H1 (cell line): ENCODE measurements around the gene FBN1. TPM values are rescaled to one million over a fixed set of nuclear protein-coding genes. Genes with fewer than 3 reads are reported as not detected.

ENCODE experiments used
- CTCF ChIA-PET: fragments of 300-600 bp; sonication (Branson Sonifier 250); formaldehyde crosslinking; loops from one replicate; lab custom pipeline; 2021; ENCODE audit not compliant: partially characterized antibody; lab: Charles Lee
- POLR2A ChIA-PET: fragments of 300-600 bp; sonication (Branson Sonifier 250); formaldehyde crosslinking; loops from one replicate; lab custom pipeline; 2021; ENCODE audit warnings: inconsistent platforms; ENCODE audit not compliant: partially characterized antibody; lab: Charles Lee
- DNase-seq, 2 experiments: peaks; one replicate each; pipeline versions ENCODE4 v3.0.0 to v3.0.0-alpha.2; 2010 to 2022; ENCODE audit warnings: low spot score in 2 of 2, low read depth in 1 of 2, mixed read lengths in 1 of 2
- FAIRE-seq: peaks from 2 replicates; lab custom pipeline; 2011; peaks lifted over from hg19 to GRCh38; lab: Jason Lieb, UNC
- H2AFZ ChIP-seq: 2 replicates; pipeline ENCODE4 v1.8.1; 2012; ENCODE audit warnings: low read length, inconsistent platforms
- H2AK5ac ChIP-seq: 2 replicates; pipeline ENCODE4 v1.6.1; 2013; ENCODE audit warnings: low read depth, low read length
- H2BK120ac ChIP-seq: replicated peaks from 2 replicates; pipeline ENCODE3; 2013; ENCODE audit warnings: low read depth, low read length, inconsistent platforms
- H2BK12ac ChIP-seq: 2 replicates; pipeline ENCODE4 v1.6.1; 2013; ENCODE audit warnings: low read depth, low read length
- H2BK15ac ChIP-seq: 2 replicates; pipeline ENCODE4 v1.6.1; 2013; ENCODE audit warnings: low read length
- H2BK20ac ChIP-seq: 2 replicates; pipeline ENCODE4 v1.6.1; 2013; ENCODE audit warnings: low read length
- H2BK5ac ChIP-seq: 2 replicates; pipeline ENCODE4 v1.6.1; 2013; ENCODE audit warnings: low read depth, low read length
- H3K14ac ChIP-seq: 2 replicates; pipeline ENCODE4 v1.6.1; 2013; ENCODE audit warnings: inconsistent platforms; ENCODE audit not compliant: insufficient read length
- H3K18ac ChIP-seq: 2 replicates; pipeline ENCODE4 v1.6.1; 2013; ENCODE audit warnings: low read length; ENCODE audit errors: extremely low read depth
- H3K23ac ChIP-seq: 2 replicates; pipeline ENCODE4 v1.6.1; 2013; ENCODE audit warnings: inconsistent platforms; ENCODE audit not compliant: insufficient read length
- H3K23me2 ChIP-seq: 2 replicates; pipeline ENCODE4 v1.6.1; 2013; ENCODE audit warnings: low read depth, low read length
- H3K27ac ChIP-seq: 2 replicates; pipeline ENCODE4 v1.6.1; 2011; ENCODE audit warnings: low read depth, low read length, inconsistent platforms
- H3K27me3 ChIP-seq, 4 experiments: replicated peaks in 1 of 4; 1 replicate in 1 of 4; 2 replicates in 3 of 4; pipeline versions ENCODE4 v1.6.1 to v1.8.1; 2011 to 2013; ENCODE audit warnings: low read length in 3 of 4, mild to moderate bottlenecking in 3 of 4, inconsistent platforms in 2 of 4, mixed read lengths in 2 of 4, moderate library complexity in 1 of 4; ENCODE audit not compliant: control insufficient read depth in 3 of 4, insufficient read depth in 3 of 4; ENCODE audit errors: extremely low read depth in 1 of 4
- H3K36me3 ChIP-seq, 4 experiments: 2 replicates each; pipeline versions ENCODE4 v1.6.1 to v1.8.1; 2011 to 2013; ENCODE audit warnings: mild to moderate bottlenecking in 4 of 4, low read length in 3 of 4, moderate library complexity in 2 of 4, control low read depth in 1 of 4, inconsistent platforms in 1 of 4; ENCODE audit not compliant: insufficient read depth in 4 of 4, control insufficient read depth in 2 of 4
- H3K4ac ChIP-seq: replicated peaks from 2 replicates; pipeline ENCODE3; 2013; ENCODE audit warnings: low read length, low read depth, mixed read lengths, inconsistent platforms; ENCODE audit not compliant: insufficient read length
- H3K4me1 ChIP-seq, 4 experiments: replicated peaks in 1 of 4; 1 replicate in 1 of 4; 2 replicates in 3 of 4; pipeline versions ENCODE4 v1.6.1 to v1.8.1; 2011 to 2013; ENCODE audit warnings: low read length in 3 of 4, inconsistent platforms in 2 of 4, mixed read lengths in 1 of 4; ENCODE audit not compliant: insufficient read depth in 4 of 4, control insufficient read depth in 3 of 4
- H3K4me2 ChIP-seq, 2 experiments: 2 replicates each; pipeline versions ENCODE4 v1.6.1 to v1.8.1; 2011 to 2013; ENCODE audit warnings: low read depth in 2 of 2, low read length in 2 of 2, control low read depth in 1 of 2, inconsistent platforms in 1 of 2, mild to moderate bottlenecking in 1 of 2; ENCODE audit not compliant: insufficient read depth in 1 of 2
- H3K4me3 ChIP-seq, 4 experiments: fragments of 200-600, 300-600 bp in 1 of 4; sonication (generic), shearing (Covaris generic), sonication (Bioruptor Twin) in 1 of 4; 2 replicates each; pipeline versions ENCODE4 v1.5.1 to v1.8.1; 2011 to 2016; ENCODE audit warnings: low read length in 4 of 4, low read depth in 3 of 4, control low read depth in 2 of 4, inconsistent platforms in 2 of 4, mild to moderate bottlenecking in 2 of 4, mixed read lengths in 1 of 4, moderate library complexity in 1 of 4; ENCODE audit not compliant: insufficient read depth in 2 of 4; ENCODE audit errors: extremely low read depth in 1 of 4
- H3K56ac ChIP-seq: replicated peaks from 2 replicates; pipeline ENCODE3; 2013; ENCODE audit warnings: low read depth, mild to moderate bottlenecking, mixed read lengths, low read length, inconsistent platforms; ENCODE audit not compliant: insufficient read length
- H3K79me1 ChIP-seq: 2 replicates; pipeline ENCODE4 v1.6.1; 2013; ENCODE audit warnings: low read depth, low read length, control low read depth
- H3K79me2 ChIP-seq, 2 experiments: 2 replicates each; pipeline versions ENCODE4 v1.6.1 to v1.8.1; 2012 to 2013; ENCODE audit warnings: low read length in 2 of 2, mild to moderate bottlenecking in 2 of 2, inconsistent platforms in 1 of 2; ENCODE audit not compliant: insufficient read depth in 2 of 2, control insufficient read depth in 1 of 2
- H3K9ac ChIP-seq, 4 experiments: replicated peaks in 1 of 4; 1 replicate in 1 of 4; 2 replicates in 3 of 4; pipeline versions ENCODE4 v1.6.1 to v1.8.1; 2011 to 2013; ENCODE audit warnings: low read depth in 3 of 4, low read length in 3 of 4, control low read depth in 2 of 4, mild to moderate bottlenecking in 2 of 4, moderate library complexity in 2 of 4, inconsistent platforms in 1 of 4; ENCODE audit errors: extremely low read depth in 1 of 4
- H3K9me3 ChIP-seq, 2 experiments: 2 replicates each; pipeline versions ENCODE4 v1.6.1 to v1.8.1; 2012 to 2013; ENCODE audit warnings: mild to moderate bottlenecking in 2 of 2, moderate library complexity in 2 of 2, control low read depth in 1 of 2, inconsistent platforms in 1 of 2, low read depth in 1 of 2, low read length in 1 of 2, mixed read lengths in 1 of 2; ENCODE audit not compliant: insufficient read depth in 2 of 2
- H4K20me1 ChIP-seq, 2 experiments: replicated peaks in 1 of 2; 2 replicates each; pipeline versions ENCODE3 to v1.8.1; 2011 to 2013; ENCODE audit warnings: inconsistent platforms in 2 of 2, low read length in 2 of 2, mild to moderate bottlenecking in 1 of 2; ENCODE audit not compliant: insufficient read depth in 2 of 2, control insufficient read depth in 1 of 2
- H4K5ac ChIP-seq: 2 replicates; pipeline ENCODE4 v1.6.1; 2013; ENCODE audit warnings: low read length, low read depth, mixed read lengths, inconsistent platforms; ENCODE audit not compliant: insufficient read length
- H4K8ac ChIP-seq: 2 replicates; pipeline ENCODE4 v1.8.0; 2013; ENCODE audit warnings: mild to moderate bottlenecking, moderate library complexity, low read length, inconsistent platforms; ENCODE audit not compliant: insufficient read depth; ENCODE audit errors: extremely low read depth
- H4K91ac ChIP-seq: replicated peaks from 2 replicates; pipeline ENCODE3; 2013; ENCODE audit warnings: low read length, mixed read lengths, inconsistent platforms; ENCODE audit not compliant: insufficient read length
- BACH1 ChIP-seq: IDR thresholded peaks from 2 replicates; pipeline ENCODE4 v1.6.1; 2012; ENCODE audit warnings: low read length, improper control_type of control experiment
- BCL11A ChIP-seq, 2 experiments: IDR thresholded peaks; one replicate each; pipeline ENCODE4 v1.6.1; 2011; ENCODE audit warnings: low read depth in 2 of 2, low read length in 2 of 2, mild to moderate bottlenecking in 2 of 2
- BRCA1 ChIP-seq: IDR thresholded peaks from 2 replicates; pipeline ENCODE4 v1.6.1; 2012; ENCODE audit warnings: low read depth, low read length, improper control_type of control experiment
- CHD1 ChIP-seq: IDR thresholded peaks from 2 replicates; pipeline ENCODE4 v1.6.1; 2012; ENCODE audit warnings: low read depth, low read length, improper control_type of control experiment
- CTBP2 ChIP-seq: IDR thresholded peaks from 2 replicates; pipeline ENCODE4 v1.7.0; 2011; ENCODE audit warnings: borderline replicate concordance, mild to moderate bottlenecking, moderate library complexity, mixed read lengths, low read length; ENCODE audit not compliant: insufficient read depth, insufficient read length
- EZH2 ChIP-seq: fragments of 200-600 bp; sonication (generic); IDR thresholded peaks from 2 replicates; pipeline ENCODE4 v1.7.1; 2012; ENCODE audit warnings: low read depth, mild to moderate bottlenecking, moderate library complexity, low read length, inconsistent platforms; ENCODE audit not compliant: severe bottlenecking
- POLR2A ChIP-seq, 2 experiments: IDR thresholded peaks; 1 replicate in 1 of 2; 2 replicates in 1 of 2; pipeline ENCODE4 v1.6.1; 2011; ENCODE audit warnings: low read depth in 2 of 2, low read length in 2 of 2, mild to moderate bottlenecking in 2 of 2; ENCODE audit errors: control extremely low read depth in 1 of 2
- SIRT6 ChIP-seq: IDR thresholded peaks from one replicate; pipeline ENCODE4 v1.7.1; 2012; ENCODE audit warnings: low read length, inconsistent platforms
- TAF7 ChIP-seq: optimal IDR thresholded peaks from 2 replicates; pipeline ENCODE3; 2011; ENCODE audit warnings: low read depth, mild to moderate bottlenecking, inconsistent platforms, low read length, moderate library complexity, borderline replicate concordance
- TBP ChIP-seq: IDR thresholded peaks from 2 replicates; pipeline ENCODE4 v1.6.1; 2011; ENCODE audit warnings: low read depth, low read length, improper control_type of control experiment
- WGBS, 2 experiments: shearing (Covaris generic) in 1 of 2; methylation state at CpG; one replicate each; pipeline versions ENCODE4 v1.1.6 to v1.1.7; 2013 to 2015; ENCODE audit warnings: low lambda C conversion rate in 2 of 2, mixed read lengths in 2 of 2, inconsistent platforms in 1 of 2, low coverage in 1 of 2, missing lambda C conversion rate in 1 of 2; ENCODE audit not compliant: insufficient replicate concordance in 2 of 2, insufficient coverage in 1 of 2, insufficient read length in 1 of 2; ENCODE audit errors: extremely low coverage in 1 of 2, missing lambda C conversion rate in 1 of 2; 5-methylcytosine and 5-hydroxymethylcytosine counted together
- polyA plus RNA-seq, 7 experiments: library from polyadenylated mRNA; depleted of rRNA in 3 of 7; stranded (reverse) in 5 of 7; unstranded in 2 of 7; fragments of >200 nt in 5 of 7; fragments of 200-250 nt in 2 of 7; gene quantifications; 1 replicate in 5 of 7; 2 replicates in 1 of 7; 4 replicates in 1 of 7; pipeline versions ENCODE4 v1.2.1 to v1.2.3, GENCODE V29; 2011 to 2013; ENCODE audit warnings: missing spikeins in 2 of 7, mixed read lengths in 2 of 7
- total RNA-seq: library from RNA; stranded (reverse); fragmentation: NEBNext Ultra II Directional; extraction: Animal tissue kit (Norgen Biotek cat#: 25700); gene quantifications from 2 replicates; pipeline ENCODE4 v1.2.1, GENCODE V29; 2021
- TF ChIP-seq, protein P1 (sequence below): IDR thresholded peaks from 2 replicates; pipeline ENCODE4 v1.6.1; 2012; ENCODE audit warnings: inconsistent platforms
- TF ChIP-seq, protein P2 (sequence below): IDR thresholded peaks from 2 replicates; pipeline ENCODE4 v1.6.1; 2011; ENCODE audit warnings: low read depth, mild to moderate bottlenecking, low read length; ENCODE audit not compliant: insufficient read depth
- TF ChIP-seq, protein P3 (sequence below): IDR thresholded peaks from 2 replicates; pipeline ENCODE4 v1.6.1; 2012; ENCODE audit warnings: inconsistent platforms

The FBN1 gene
- total and polyA plus RNA-seq, 2 of the 8 experiments (the other 6 are each of a cell fraction or from before 2014, with no cell fraction given): 3.0 to 4.0 TPM

DNA sequence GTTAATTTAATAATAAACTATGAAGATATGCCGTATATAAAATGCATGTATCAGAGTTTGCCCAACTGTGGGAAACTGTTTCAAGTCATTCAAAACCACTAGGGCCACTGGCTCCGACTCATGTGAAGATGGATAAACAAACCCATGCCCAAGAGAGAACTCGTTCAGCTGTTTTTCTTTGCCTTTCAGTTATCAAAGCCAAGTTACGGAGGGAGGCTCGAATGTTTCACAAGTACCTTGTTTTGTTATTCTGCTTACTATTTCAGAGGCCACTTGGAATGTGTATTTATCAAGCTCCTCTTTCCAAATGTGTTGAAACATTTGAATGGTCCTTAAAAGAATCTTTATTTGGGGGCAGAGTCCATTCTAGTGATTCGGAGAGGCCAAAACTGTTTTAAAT is 232.2 kb downstream of the FBN1 start:
- Histone ChIP-seq H3K4ac (no peak overlapping the region), H2BK12ac (no peak overlapping the region), H3K14ac (no peak overlapping the region), H2BK5ac (no peak overlapping the region), H3K23me2 (no peaks in the 10 kb centered on the region), H3K36me3 (no peaks in the 10 kb centered on the region), H3K79me1 (no peaks in the 10 kb centered on the region), H3K27ac (no peak overlapping the region), H4K20me1 (no peaks in the 10 kb centered on the region), H2BK15ac (no peak overlapping the region), H4K91ac (no peak overlapping the region), H3K9ac (no peak overlapping the region), H2BK20ac (no peak overlapping the region), H2AK5ac (no peak overlapping the region), H3K18ac (no peak overlapping the region), H4K5ac (no peak overlapping the region), H3K4me1 (no peaks in the 10 kb centered on the region), H2AFZ (no peak overlapping the region), H2BK120ac (no peak overlapping the region), H3K4me3 (no peak overlapping the region), H3K9me3 (no peaks in the 10 kb centered on the region), H3K79me2 (no peaks in the 10 kb centered on the region), H3K23ac (no peak overlapping the region), H3K4me2 (no peak overlapping the region), H3K56ac (no peak overlapping the region), H3K27me3 (no peaks in the 10 kb centered on the region; a peak in 1 of 7 replicates), H4K8ac (no peak overlapping the region)
- no peak for DNase-seq
- ChIA-PET POLR2A (no interaction called here), CTCF (interaction anchor here (1.2 kb wide), 1 partner anchor 55 kb away, joined by 6 read pairs; no protein-coding TSS in a partner anchor)
- no peak for TF ChIP-seq BACH1
- TF ChIP-seq POLR2A (IDR thresholded peaks at IDR 0.05; ENCODE audit: control extremely low read depth in 1 of 2, low read depth in 2 of 2, low read length in 2 of 2): no peak
- TF ChIP-seq EZH2: no peak
- no peak for TF ChIP-seq CTBP2
- TF ChIP-seq CHD1: no peak
- TF ChIP-seq, protein P1, sequence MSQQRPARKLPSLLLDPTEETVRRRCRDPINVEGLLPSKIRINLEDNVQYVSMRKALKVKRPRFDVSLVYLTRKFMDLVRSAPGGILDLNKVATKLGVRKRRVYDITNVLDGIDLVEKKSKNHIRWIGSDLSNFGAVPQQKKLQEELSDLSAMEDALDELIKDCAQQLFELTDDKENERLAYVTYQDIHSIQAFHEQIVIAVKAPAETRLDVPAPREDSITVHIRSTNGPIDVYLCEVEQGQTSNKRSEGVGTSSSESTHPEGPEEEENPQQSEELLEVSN: no peak
- TF ChIP-seq BRCA1: no peak
- TF ChIP-seq BCL11A (IDR thresholded peaks at IDR 0.05; ENCODE audit: low read depth in 2 of 2, low read length in 2 of 2): no peak
- TF ChIP-seq SIRT6: no peak
- TF ChIP-seq, protein P2, sequence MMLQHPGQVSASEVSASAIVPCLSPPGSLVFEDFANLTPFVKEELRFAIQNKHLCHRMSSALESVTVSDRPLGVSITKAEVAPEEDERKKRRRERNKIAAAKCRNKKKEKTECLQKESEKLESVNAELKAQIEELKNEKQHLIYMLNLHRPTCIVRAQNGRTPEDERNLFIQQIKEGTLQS: no peak
- no peak for TF ChIP-seq TBP
- TF ChIP-seq, protein P3, sequence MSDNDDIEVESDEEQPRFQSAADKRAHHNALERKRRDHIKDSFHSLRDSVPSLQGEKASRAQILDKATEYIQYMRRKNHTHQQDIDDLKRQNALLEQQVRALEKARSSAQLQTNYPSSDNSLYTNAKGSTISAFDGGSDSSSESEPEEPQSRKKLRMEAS: no peak
- no peak for TF ChIP-seq TAF7
- FAIRE-seq: no peak
- 94% methylated on average over 6 of the region's 6 CpGs; no CpG with 5 or more reads in 1 of the 2 experiments for WGBS, 2 experiments
